Ecto neural progenitor cell (in vitro differentiated cells): ENCODE data around the gene CDCP2.

ENCODE experiments used
- DNase-seq: peaks from one replicate; pipeline ENCODE4 v3.0.0-alpha.2; 2018; ENCODE audit warnings: low spot score

The CDCP2 gene

GRCh38 chr1:54091666-54092065 is 61.1 kb downstream of the CDCP2 start:
- DNase-seq: no peak

- no peak for DNase-seq
These were observed 64.4 kb downstream of the CDCP2 start for GRCh38 chr1:54088385-54088784.

GRCh38 chr1:54086754-54087153 is 66.0 kb downstream of the CDCP2 start:
- DNase-seq: no peak

DNA sequence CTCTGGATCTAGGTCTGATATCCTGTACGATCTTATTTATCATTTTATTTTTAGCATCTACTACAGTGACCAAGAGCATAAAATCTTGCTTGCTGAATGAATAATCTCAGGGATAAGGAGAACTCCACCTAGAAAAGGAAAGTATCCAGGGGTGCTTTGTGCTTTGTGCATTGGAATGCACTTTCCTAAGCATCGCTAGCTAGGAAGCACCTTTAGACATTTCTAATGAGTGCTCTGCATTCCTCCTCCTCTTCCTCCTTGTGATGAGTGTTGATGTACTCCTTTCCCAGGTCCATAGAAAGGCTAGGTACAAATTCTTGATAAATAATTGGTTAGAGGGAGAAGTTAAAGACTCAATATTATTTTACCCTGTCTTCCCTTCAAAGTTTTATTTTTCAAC is 68.0 kb downstream of the CDCP2 start:
- no peak for DNase-seq
